Subcutaneous adipose tissue (tissue), 4 donors: ENCODE results near the gene KIFC1. TPM values are rescaled to one million over a fixed set of nuclear protein-coding genes. Genes with fewer than 3 reads are reported as not detected.

Experiments
- small RNA-seq: library from RNA; depleted of rRNA; stranded (forward); fragments of <200 nt; gene quantifications from one replicate; pipeline ENCODE3, GENCODE V24; 2016
- total RNA-seq, 4 donors: library from RNA; depleted of rRNA; stranded (reverse); fragments of >200 nt; gene quantifications; one replicate each; pipeline ENCODE4 v1.1.0, GENCODE V29; 2016
- TF ChIP-seq, protein P1 (sequence below): fragments of 450-650 bp; IDR thresholded peaks from one replicate; pipeline ENCODE4 v1.5.1; 2016; ENCODE audit warnings: low read depth, mild to moderate bottlenecking, control low read depth, antibody characterized with exemption, moderate library complexity

Gene KIFC1
- total RNA-seq, 4 donors from 2014 or later, result 0.33 to 4.4 (median 3.9) TPM; not detected in 1

- TF ChIP-seq, protein P1, sequence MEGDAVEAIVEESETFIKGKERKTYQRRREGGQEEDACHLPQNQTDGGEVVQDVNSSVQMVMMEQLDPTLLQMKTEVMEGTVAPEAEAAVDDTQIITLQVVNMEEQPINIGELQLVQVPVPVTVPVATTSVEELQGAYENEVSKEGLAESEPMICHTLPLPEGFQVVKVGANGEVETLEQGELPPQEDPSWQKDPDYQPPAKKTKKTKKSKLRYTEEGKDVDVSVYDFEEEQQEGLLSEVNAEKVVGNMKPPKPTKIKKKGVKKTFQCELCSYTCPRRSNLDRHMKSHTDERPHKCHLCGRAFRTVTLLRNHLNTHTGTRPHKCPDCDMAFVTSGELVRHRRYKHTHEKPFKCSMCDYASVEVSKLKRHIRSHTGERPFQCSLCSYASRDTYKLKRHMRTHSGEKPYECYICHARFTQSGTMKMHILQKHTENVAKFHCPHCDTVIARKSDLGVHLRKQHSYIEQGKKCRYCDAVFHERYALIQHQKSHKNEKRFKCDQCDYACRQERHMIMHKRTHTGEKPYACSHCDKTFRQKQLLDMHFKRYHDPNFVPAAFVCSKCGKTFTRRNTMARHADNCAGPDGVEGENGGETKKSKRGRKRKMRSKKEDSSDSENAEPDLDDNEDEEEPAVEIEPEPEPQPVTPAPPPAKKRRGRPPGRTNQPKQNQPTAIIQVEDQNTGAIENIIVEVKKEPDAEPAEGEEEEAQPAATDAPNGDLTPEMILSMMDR, result no peak
Observed at GRCh38 chr6:33458676-33459075, 67.1 kb downstream of the KIFC1 start.

DNA sequence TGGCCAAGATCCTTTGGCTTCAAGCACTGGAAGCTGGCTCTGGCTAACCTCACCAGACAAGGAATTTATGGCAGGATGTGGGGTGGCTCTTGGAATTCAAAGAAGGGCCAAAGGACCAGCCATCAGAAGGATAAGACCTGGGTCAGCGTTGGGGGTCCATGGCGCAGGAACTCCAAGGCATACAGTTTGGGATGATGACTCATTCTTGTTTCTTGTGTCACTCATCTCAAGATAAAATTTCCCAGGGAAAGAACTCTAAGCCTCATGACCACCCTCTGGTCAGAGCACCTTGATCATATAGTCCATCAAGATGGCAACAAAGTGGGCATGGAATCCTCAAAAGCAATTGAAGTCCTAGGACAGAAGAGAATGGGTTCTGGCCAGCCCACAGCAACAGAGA lies 67.6 kb downstream of the KIFC1 start:
- TF ChIP-seq, protein P1, result no peak

Small RNAs within 50 kb of the gene (small RNA-seq; reads per million reads assigned to genes)
- not detected for gene RPL35AP4
- gene ZBTB9, result not detected

Other genes with a start within 250 kb of the KIFC1 start
- gene COL11A2, start 199.4 kb upstream of the KIFC1 start, total RNA-seq, result under 1 TPM in 3 of 4 donors, not detected in 1; 0.17 to 0.75 (median 0.66) TPM
- gene RXRB, start 191.2 kb upstream of the KIFC1 start, total RNA-seq, result 10 to 100 TPM; 17.3 to 27.7 (median 24.8) TPM
- gene SLC39A7, start 191.0 kb upstream of the KIFC1 start, total RNA-seq, result 10 to 100 TPM; 49.0 to 54.9 (median 52.5) TPM
- gene HSD17B8, start 187.2 kb upstream of the KIFC1 start, total RNA-seq, result 10 to 100 TPM in 3 of 4 donors, 1 to 10 TPM in 1; 5.1 to 22.0 (median 16.2) TPM
- gene RING1, start 183.3 kb upstream of the KIFC1 start, total RNA-seq, result 10 to 100 TPM in 2 of 4 donors, 1 to 10 TPM in 2; 7.3 to 19.0 (median 10.5) TPM
- gene VPS52, start 119.9 kb upstream of the KIFC1 start, total RNA-seq, result 10 to 100 TPM; 27.2 to 59.2 (median 32.7) TPM
- 1,000 to 10,000 TPM; 2,263 to 3,298 (median 2,623) TPM for gene RPS18, start 119.7 kb upstream of the KIFC1 start, total RNA-seq
- 10 to 100 TPM in 3 of 4 donors, 1 to 10 TPM in 1; 7.3 to 20.7 (median 16.9) TPM for gene B3GALT4, start 114.7 kb upstream of the KIFC1 start, total RNA-seq
- gene WDR46, start 102.6 kb upstream of the KIFC1 start, total RNA-seq, result 10 to 100 TPM; 40.7 to 62.9 (median 50.6) TPM
- gene PFDN6, start 102.2 kb upstream of the KIFC1 start, total RNA-seq, result 10 to 100 TPM; 17.1 to 31.0 (median 23.4) TPM
- gene RGL2, start 92.9 kb upstream of the KIFC1 start, total RNA-seq, result 10 to 100 TPM; 16.0 to 45.8 (median 42.5) TPM
- gene TAPBP, start 77.7 kb upstream of the KIFC1 start, total RNA-seq, result 10 to 100 TPM; 36.2 to 77.0 (median 50.5) TPM
- 10 to 100 TPM in 2 of 4 donors, 1 to 10 TPM in 2; 5.9 to 16.8 (median 9.0) TPM for gene ZBTB22, start 74.1 kb upstream of the KIFC1 start, total RNA-seq
- gene DAXX, start 68.9 kb upstream of the KIFC1 start, total RNA-seq, result 10 to 100 TPM; 26.3 to 47.1 (median 33.5) TPM
- gene PHF1, start 19.2 kb downstream of the KIFC1 start, total RNA-seq, result 10 to 100 TPM; 21.4 to 84.0 (median 48.3) TPM
- 10 to 100 TPM; 66.7 to 92.6 (median 79.6) TPM for gene CUTA, start 26.3 kb downstream of the KIFC1 start, total RNA-seq
- 1 to 10 TPM; 6.2 to 7.3 (median 7.1) TPM for gene SYNGAP1, start 28.2 kb downstream of the KIFC1 start, total RNA-seq
- gene ZBTB9, start 62.8 kb downstream of the KIFC1 start, total RNA-seq, result 1 to 10 TPM; 1.1 to 2.8 (median 2.5) TPM
- 10 to 100 TPM in 1 of 4 donors, 1 to 10 TPM in 3; 4.2 to 15.1 (median 6.8) TPM for gene BAK1, start 188.5 kb downstream of the KIFC1 start, total RNA-seq
- gene ITPR3, start 229.5 kb downstream of the KIFC1 start, total RNA-seq, result 10 to 100 TPM; 13.8 to 23.5 (median 19.6) TPM